Measurements from ENCODE around the gene DCC. TPM values are rescaled to one million over a fixed set of nuclear protein-coding genes. Genes with fewer than 3 reads are reported as not detected.

DCC gene
- total and polyA plus RNA-seq, 2 donors (not counting 1 experiment from before 2014, with no cell fraction given): not detected

GRCh38 chr18:52781113-52781512 is 441.1 kb downstream of the DCC start:
- TF ChIP-seq, protein P1, sequence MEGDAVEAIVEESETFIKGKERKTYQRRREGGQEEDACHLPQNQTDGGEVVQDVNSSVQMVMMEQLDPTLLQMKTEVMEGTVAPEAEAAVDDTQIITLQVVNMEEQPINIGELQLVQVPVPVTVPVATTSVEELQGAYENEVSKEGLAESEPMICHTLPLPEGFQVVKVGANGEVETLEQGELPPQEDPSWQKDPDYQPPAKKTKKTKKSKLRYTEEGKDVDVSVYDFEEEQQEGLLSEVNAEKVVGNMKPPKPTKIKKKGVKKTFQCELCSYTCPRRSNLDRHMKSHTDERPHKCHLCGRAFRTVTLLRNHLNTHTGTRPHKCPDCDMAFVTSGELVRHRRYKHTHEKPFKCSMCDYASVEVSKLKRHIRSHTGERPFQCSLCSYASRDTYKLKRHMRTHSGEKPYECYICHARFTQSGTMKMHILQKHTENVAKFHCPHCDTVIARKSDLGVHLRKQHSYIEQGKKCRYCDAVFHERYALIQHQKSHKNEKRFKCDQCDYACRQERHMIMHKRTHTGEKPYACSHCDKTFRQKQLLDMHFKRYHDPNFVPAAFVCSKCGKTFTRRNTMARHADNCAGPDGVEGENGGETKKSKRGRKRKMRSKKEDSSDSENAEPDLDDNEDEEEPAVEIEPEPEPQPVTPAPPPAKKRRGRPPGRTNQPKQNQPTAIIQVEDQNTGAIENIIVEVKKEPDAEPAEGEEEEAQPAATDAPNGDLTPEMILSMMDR (IDR thresholded peaks at IDR 0.05): no peak
- TF ChIP-seq EZH2 (IDR thresholded peaks at IDR 0.05; ENCODE audit: borderline replicate concordance, insufficient read depth, low read depth, low read length, poor library complexity, severe bottlenecking): no peak
- Histone ChIP-seq H3K4me2 (replicated peaks; ENCODE audit: low read depth, low read length, poor library complexity, severe bottlenecking) (no peak overlapping the region), H3K36me3 (replicated peaks in 1 of 2; ENCODE audit: control extremely low read depth in 1 of 2, control insufficient read depth in 1 of 2, extremely low read depth in 1 of 2, insufficient read depth in 2 of 2, low read length in 1 of 2) (no peaks in the 10 kb centered on the region), H3K4me3 (ENCODE audit: control extremely low read depth in 1 of 5, extremely low read depth in 1 of 5, insufficient read depth in 1 of 5, low read depth in 2 of 5, low read length in 4 of 5) (no peak overlapping the region), H3K27ac (ENCODE audit: low read length in 2 of 2) (no peak overlapping the region), H3K9ac (ENCODE audit: low read length) (no peak overlapping the region), H4K20me1 (ENCODE audit: control insufficient read depth, insufficient read depth, low read length, poor library complexity, severe bottlenecking) (no peaks in the 10 kb centered on the region), H3K27me3 (replicated peaks in 1 of 4; ENCODE audit: control extremely low read depth in 1 of 4, control insufficient read depth in 3 of 4, insufficient read depth in 4 of 4, low read length in 3 of 4) (no peaks in the 10 kb centered on the region), H3K79me2 (ENCODE audit: control insufficient read depth, insufficient read depth, low read length) (no peaks in the 10 kb centered on the region), H2AFZ (ENCODE audit: insufficient read depth, low read depth, low read length, poor library complexity, severe bottlenecking) (no peak overlapping the region), H3K9me3 (ENCODE audit: control extremely low read depth in 1 of 3, control insufficient read depth in 2 of 3, insufficient read depth in 1 of 3, low read length in 2 of 3) (no peaks in the 10 kb centered on the region), H3K4me1 (ENCODE audit: control insufficient read depth in 2 of 2, insufficient read depth in 2 of 2, low read length in 2 of 2) (no peaks in the 10 kb centered on the region)
- intact Hi-C loops (cut with micrococcal nuclease): no loop called here
- ChIA-PET CTCF (no interaction called here), POLR2A (no interaction called here)
- H3K9me3 Mint-ChIP-seq (ENCODE audit: insufficient read depth): peaks cover 5% of the 10 kb centered on the region
- H3K27me3 Mint-ChIP-seq: no peaks in the 10 kb centered on the region
- ATAC-seq (ENCODE audit: low read depth) (no peak), DNase-seq (no peak)
- 67% methylated on average over 3 of the region's 5 CpGs for WGBS (ENCODE audit: insufficient coverage)
- H3K4me1 Mint-ChIP-seq: no peaks in the 10 kb centered on the region
- no peak overlapping the region for H3K27ac Mint-ChIP-seq
- no peak overlapping the region for H3K4me3 Mint-ChIP-seq

- Histone ChIP-seq H3K9ac (ENCODE audit: low read length) (no peak overlapping the region), H3K4me2 (replicated peaks; ENCODE audit: low read depth, low read length, poor library complexity, severe bottlenecking) (no peak overlapping the region), H3K9me3 (ENCODE audit: control extremely low read depth in 1 of 3, control insufficient read depth in 2 of 3, insufficient read depth in 1 of 3, low read length in 2 of 3) (peaks cover 2 to 21% (median 17%) of the 10 kb centered on the region in 3 donors), H3K79me2 (ENCODE audit: control insufficient read depth, insufficient read depth, low read length) (no peaks in the 10 kb centered on the region), H3K27ac (ENCODE audit: low read length in 2 of 2) (no peak overlapping the region), H4K20me1 (ENCODE audit: control insufficient read depth, insufficient read depth, low read length, poor library complexity, severe bottlenecking) (no peaks in the 10 kb centered on the region), H3K36me3 (replicated peaks in 1 of 2; ENCODE audit: control extremely low read depth in 1 of 2, control insufficient read depth in 1 of 2, extremely low read depth in 1 of 2, insufficient read depth in 2 of 2, low read length in 1 of 2) (no peaks in the 10 kb centered on the region), H3K4me3 (ENCODE audit: control extremely low read depth in 1 of 5, extremely low read depth in 1 of 5, insufficient read depth in 1 of 5, low read depth in 2 of 5, low read length in 4 of 5) (no peak overlapping the region), H2AFZ (ENCODE audit: insufficient read depth, low read depth, low read length, poor library complexity, severe bottlenecking) (no peak overlapping the region), H3K4me1 (ENCODE audit: control insufficient read depth in 2 of 2, insufficient read depth in 2 of 2, low read length in 2 of 2) (no peaks in the 10 kb centered on the region), H3K27me3 (replicated peaks in 1 of 4; ENCODE audit: control extremely low read depth in 1 of 4, control insufficient read depth in 3 of 4, insufficient read depth in 4 of 4, low read length in 3 of 4) (no peaks in the 10 kb centered on the region)
- 8% methylated on average over 1 of the region's 2 CpGs for WGBS (ENCODE audit: insufficient coverage)
- Mint-ChIP-seq H3K9me3 (ENCODE audit: insufficient read depth) (peaks cover 16% of the 10 kb centered on the region), H3K4me3 (no peak overlapping the region), H3K27me3 (no peaks in the 10 kb centered on the region), H3K4me1 (no peaks in the 10 kb centered on the region), H3K27ac (no peak overlapping the region)
- ATAC-seq (ENCODE audit: low read depth): no peak
- intact Hi-C loops (cut with micrococcal nuclease): no loop called here
- ChIA-PET CTCF (no interaction called here), POLR2A (no interaction called here)
- TF ChIP-seq, protein P1 (IDR thresholded peaks at IDR 0.05): no peak
- no peak for TF ChIP-seq EZH2 (IDR thresholded peaks at IDR 0.05; ENCODE audit: borderline replicate concordance, insufficient read depth, low read depth, low read length, poor library complexity, severe bottlenecking)
- DNase-seq: no peak
Measured at GRCh38 chr18:52791321-52791720, 451.3 kb downstream of the DCC start.

Measured in B cell (primary cell).